HG03565 (cell line): ENCODE data around the gene DNAI2.
A peak's percentile ranks its signal among the peaks of the same experiment; 100 is the strongest.
"Not testable (repeated sequence)": the region's sequence is repeated elsewhere in the genome, so short reads cannot be mapped to it uniquely, and the experiment has no call there.

Experiments
- ATAC-seq: cut with Tn5 transposase; IDR thresholded peaks from one replicate; pipeline ENCODE4 v1.9.1; 2021; ENCODE audit warnings: mild to moderate bottlenecking, moderate library complexity; ENCODE audit not compliant: unreplicated experiment

DNAI2 gene

DNA sequence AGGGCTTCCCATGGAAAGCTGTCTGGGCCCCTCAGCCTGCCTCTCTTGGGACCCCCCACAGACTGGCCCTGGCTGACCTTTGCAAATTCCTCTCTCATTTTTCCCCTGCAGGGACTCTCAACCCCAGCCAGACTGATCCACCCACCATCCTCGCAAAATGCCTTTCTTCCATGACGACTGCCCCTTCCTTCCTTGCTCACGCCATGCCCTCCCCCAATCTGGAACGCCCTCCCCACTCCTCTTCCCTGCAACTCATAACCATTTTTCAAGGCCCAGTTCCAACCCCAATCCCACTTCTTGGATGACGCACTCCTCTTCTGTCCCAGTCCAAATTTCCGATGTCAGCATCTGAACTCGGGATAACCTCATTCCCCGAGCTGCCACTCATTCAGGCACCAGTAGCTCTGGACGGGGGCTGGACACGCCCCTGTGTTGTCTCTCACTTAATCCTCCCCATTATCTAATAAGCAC is 1.3 kb upstream of the DNAI2 start:
- no peak for ATAC-seq

DNA sequence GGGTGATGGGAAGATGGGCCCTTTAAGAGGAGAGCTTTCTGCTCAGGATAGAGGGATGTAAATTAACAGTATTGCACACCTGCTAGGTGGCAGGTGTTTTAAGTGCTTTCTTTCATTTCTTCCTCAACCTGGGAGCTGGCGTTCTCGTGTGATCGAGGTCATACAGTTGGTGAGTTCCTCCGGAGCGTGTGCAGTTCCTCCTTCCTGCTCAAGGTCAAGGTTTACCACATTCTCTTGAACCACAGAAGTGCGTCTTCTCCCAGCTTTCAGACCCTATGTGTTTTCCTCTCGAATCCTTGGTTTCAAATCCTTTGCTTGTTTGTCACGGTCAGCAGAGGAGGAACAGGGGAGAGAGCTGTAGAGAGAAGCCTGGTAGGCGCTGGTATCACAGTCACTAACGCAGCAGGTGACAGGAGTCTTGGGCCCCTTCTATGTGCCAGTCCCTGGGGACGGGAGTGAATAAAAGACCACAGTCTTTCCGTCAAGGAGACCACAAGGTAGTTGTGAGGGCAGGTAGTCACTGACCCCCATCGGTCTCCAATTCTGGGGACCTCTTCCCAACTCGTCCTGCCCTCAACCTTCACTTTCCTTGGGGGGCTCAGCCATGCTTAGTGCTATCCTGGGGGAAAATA is 791 bp downstream of the DNAI2 start:
- no peak for ATAC-seq

DNA sequence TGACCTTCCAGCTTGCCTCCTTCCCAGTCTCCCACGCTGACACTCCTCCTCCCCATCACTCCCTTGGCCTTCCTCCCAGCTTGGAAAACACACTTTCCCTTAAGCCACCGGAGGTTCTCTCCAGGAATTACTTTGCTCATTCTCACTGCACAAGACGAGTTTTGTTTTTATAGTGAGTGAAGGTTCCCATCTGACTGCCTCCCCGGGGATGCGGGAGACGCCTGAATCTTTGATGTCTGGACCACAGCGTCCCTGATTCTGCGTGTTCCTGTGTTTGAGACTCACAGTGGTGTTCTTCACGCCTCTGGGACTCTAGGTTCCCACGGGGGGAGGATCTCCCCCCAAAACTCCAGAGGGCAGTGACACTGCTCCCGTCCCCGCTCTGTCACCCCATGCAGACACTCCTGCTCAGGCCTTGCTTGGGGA is 2.0 kb downstream of the DNAI2 start:
- ATAC-seq = no peak

GRCh38 chr17:74276541-74277009 is 2.5 kb downstream of the DNAI2 start:
- ATAC-seq = no peak

- ATAC-seq = no peak
Observed at GRCh38 chr17:74277935-74278334, 3.9 kb downstream of the DNAI2 start.

DNA sequence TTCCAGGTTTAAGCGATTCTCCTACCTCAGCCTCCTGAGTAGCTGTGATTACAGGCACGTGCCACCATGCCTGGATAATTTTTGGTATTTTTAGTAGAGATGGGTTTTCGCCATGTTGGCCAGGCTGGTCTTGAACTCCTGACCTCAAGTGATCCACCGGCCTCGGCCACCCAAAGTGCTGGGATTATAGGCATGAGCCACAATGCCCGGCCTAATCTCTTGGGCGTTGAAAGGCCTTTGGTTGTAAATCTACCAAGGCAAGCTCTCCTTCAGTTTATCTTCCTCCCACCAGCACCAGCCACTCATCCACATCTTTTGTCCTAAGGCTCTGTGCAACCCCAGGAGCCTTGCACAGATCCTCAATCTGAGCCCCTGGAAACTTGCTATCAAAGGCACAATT is 5.6 kb downstream of the DNAI2 start:
- ATAC-seq = not testable (repeated sequence)

- peak; percentile 55 for ATAC-seq
Observed at GRCh38 chr17:74280093-74280513, 6.1 kb downstream of the DNAI2 start.

DNA sequence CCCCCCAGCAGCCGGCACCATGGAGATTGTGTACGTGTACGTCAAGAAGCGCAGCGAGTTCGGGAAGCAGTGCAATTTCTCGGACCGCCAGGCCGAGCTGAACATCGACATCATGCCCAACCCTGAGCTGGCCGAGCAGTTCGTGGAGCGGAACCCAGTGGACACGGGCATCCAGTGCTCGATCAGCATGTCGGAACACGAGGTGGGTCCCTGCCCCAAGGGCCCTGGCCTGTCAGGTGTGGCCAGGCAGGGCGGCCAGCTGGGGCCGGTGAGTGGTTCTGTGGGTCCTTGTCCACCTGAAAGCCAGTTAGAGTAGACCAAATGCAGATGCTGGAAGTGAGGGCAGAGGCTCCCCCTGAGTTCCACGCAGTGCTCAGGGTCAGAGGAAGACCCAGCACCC is 7.8 kb downstream of the DNAI2 start:
- ATAC-seq = no peak

DNA sequence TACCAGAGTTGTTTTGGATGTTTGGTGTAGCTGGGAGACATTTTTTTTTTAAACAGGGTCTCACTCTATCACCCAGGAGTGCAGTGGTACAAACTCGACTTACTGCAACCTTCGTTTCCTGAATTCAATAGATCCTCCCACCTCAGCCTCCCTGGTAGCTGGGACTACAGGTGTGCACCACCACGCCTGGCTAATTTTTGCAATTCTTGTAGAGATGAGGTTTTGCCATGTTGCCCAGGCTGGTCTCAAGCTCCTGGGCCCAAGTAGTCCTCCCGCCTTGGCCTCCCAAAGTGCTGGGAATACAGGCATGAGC is 8.2 kb downstream of the DNAI2 start:
- not testable (repeated sequence) for ATAC-seq

GRCh38 chr17:74282587-74283370 is 8.7 kb downstream of the DNAI2 start:
- ATAC-seq = no peak

DNA sequence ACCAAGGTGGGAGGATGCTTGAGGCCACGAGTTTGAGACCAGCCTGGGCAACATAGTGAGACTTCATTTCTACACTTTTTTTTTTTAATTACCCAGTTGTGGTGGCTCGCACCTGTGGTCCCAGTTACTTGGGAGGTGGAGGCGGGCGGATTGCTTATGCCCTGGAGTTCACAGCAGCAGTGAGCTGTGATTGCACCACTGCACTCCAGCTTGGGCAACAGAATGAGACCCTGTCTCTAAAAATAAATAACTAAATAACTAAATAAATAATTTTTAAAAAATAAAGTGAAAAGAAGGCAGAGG is 9.3 kb downstream of the DNAI2 start:
- ATAC-seq = no peak

DNA sequence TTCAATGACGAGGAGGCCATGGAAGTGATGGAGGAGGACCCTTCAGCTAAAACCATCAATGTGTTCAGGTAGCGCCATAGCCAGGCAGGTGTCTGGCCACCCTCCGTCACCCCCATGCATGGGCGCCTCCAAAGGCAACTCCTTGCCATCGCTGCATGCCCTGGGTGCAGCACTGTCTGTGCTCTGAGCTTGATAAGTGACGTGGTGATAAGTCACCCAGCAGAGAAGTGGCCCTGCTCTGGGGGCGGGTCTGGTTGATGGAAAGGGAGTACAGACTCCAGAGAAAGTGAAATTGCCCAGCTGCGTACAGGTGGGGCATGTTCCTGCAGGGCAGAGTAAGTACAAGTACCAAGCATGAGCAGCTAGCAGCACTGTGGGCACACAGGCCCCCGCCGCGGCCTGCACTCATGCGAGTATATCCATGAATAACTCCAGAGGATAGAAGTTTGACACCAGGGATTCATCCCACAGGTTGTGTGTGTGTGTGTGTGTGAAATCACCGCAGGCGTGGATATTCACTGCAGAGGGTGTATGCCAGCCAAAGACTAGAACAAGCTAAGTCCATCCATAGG is 13.1 kb downstream of the DNAI2 start:
- ATAC-seq = no peak

GRCh38 chr17:74288785-74289184 is 14.8 kb downstream of the DNAI2 start:
- ATAC-seq = no peak

DNA sequence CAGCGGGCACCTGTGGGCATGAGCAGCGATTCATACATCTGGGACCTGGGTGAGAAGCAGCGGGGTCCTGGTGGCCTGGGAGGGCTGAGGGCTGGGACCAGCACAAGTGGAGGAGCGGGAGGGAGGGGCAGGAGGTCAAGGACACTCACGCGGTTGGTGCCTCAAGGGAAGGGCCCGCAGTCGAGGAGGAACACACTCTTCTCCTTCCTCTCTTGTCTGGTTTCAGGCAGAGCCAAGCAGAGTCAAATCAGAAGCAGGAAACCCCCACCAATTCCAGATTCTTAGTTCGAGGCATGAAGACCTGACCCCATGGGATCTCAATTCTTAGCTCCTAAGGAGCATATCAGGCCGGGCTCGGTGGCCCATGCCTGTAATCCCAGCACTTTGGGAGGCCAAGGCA is 15.7 kb downstream of the DNAI2 start:
- no peak for ATAC-seq

DNA sequence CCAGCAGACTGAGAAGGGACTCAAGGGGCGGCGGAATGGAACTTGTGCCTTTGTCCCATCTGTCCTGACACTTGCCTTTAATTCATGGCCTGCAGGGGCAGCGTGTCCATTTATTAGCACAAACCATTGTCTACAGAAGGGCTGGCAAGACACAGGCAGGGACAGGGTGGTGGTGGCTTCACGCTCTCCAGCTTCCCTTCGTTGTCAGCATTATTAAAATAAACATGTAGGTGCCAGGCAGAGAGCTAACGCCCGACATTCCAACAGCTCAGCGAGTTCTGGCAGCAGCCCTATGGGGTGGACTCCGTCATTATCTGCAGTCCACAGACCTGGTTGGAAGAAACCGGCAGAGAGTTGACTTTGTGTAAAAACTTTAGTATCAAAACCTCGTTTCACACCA is 16.3 kb downstream of the DNAI2 start:
- ATAC-seq = no peak

DNA sequence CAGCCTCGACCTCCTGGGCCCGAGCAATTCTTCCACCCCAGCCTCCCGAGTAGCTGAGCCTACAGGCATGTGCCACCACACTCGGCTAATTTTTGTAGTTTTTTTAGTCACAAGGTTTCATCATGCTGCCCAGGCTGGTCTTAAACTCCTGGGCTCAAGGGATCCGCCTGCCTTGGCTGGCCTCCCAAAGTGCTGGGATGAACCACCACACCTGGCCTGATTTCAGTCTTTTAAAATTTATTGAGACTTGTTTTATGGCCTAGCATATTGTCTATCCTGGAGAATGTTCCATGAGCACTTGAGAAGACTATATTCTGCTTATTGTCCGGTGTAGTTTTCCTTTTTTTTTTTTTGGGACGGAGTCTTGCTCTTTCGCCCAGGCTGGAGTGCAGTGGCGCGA is 18.5 kb downstream of the DNAI2 start:
- ATAC-seq = no peak

- ATAC-seq = no peak
Observed at GRCh38 chr17:74295625-74296547, 21.9 kb downstream of the DNAI2 start.

GRCh38 chr17:74296548-74296936 is 22.5 kb downstream of the DNAI2 start:
- no peak for ATAC-seq

DNA sequence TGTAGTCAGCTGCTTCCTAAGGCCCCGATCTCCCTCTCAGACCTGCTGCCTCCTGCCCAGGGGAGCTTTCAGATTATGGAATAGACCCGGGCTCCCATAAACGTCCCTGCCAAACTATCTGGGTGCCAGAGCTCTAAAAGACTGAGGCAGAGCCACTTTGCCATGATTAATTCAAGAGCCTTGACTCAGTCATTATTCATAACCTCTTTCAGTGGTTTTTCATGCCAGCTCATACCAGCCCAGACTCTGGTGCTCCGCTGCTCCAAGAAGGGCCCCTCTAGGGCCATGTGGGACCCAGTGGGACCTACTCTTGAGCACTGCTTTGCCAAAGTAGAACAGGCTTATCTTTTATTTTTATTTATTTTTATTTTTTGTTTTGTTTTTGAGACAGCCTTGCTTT is 23.9 kb downstream of the DNAI2 start:
- ATAC-seq = no peak

DNA sequence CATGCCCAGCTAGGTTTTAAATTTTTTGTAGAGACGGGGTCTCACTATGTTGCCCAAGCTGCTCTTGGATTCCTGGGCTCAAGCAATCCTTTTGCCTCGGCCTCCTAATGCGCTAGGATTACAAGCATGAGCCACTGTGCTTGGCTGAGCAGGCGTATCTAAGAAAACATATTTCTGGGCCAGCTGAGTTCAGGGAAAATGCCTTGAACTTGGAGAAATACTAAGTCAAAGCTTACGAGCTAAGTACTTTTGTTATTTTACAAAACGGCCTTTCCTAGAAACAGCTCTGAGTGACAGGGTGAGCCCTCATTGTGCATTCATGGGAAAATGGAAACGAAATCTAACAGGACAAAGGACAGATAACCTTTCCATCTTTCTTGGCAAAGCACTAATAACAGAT is 24.7 kb downstream of the DNAI2 start:
- no peak for ATAC-seq
